Liver (tissue), 9 donors: Measurements from ENCODE around the gene NDUFA11. TPM values are rescaled to one million over a fixed set of nuclear protein-coding genes. Genes with fewer than 3 reads are reported as not detected.

Experiments used
- DNase-seq: peaks from one replicate; pipeline ENCODE4 v3.0.0-alpha.2; 2017; ENCODE audit warnings: low spot score
- H3K27ac ChIP-seq, 2 donors: one replicate each; pipeline ENCODE4 v1.7.0; 2013; ENCODE audit warnings: inconsistent platforms in 2 of 2, low read length in 2 of 2, control low read depth in 1 of 2, low read depth in 1 of 2, mild to moderate bottlenecking in 1 of 2
- H3K27me3 ChIP-seq, 4 donors: one replicate each; pipeline versions ENCODE4 v1.6.1 to v1.7.0; 2013; ENCODE audit warnings: low read length in 3 of 4, inconsistent platforms in 1 of 4, mild to moderate bottlenecking in 1 of 4, moderate library complexity in 1 of 4; ENCODE audit not compliant: control insufficient read depth in 4 of 4, insufficient read depth in 4 of 4
- H3K36me3 ChIP-seq, 4 donors: one replicate each; pipeline versions ENCODE4 v1.6.1 to v1.7.0; 2013; ENCODE audit warnings: low read length in 3 of 4, mild to moderate bottlenecking in 3 of 4, low read depth in 1 of 4, moderate library complexity in 1 of 4; ENCODE audit not compliant: control insufficient read depth in 4 of 4, insufficient read depth in 3 of 4
- H3K4me1 ChIP-seq, 4 donors: one replicate each; pipeline versions ENCODE4 v1.6.1 to v1.7.0; 2013; ENCODE audit warnings: low read length in 3 of 4, mild to moderate bottlenecking in 3 of 4, moderate library complexity in 1 of 4; ENCODE audit not compliant: control insufficient read depth in 4 of 4, insufficient read depth in 4 of 4
- H3K4me3 ChIP-seq, 3 donors: one replicate each; pipeline versions ENCODE4 v1.6.1 to v1.7.0; 2013; ENCODE audit warnings: low read length in 3 of 3, control low read depth in 1 of 3, low read depth in 1 of 3, mild to moderate bottlenecking in 1 of 3
- H3K9ac ChIP-seq, 2 donors: one replicate each; pipeline ENCODE4 v1.7.0; 2013; ENCODE audit warnings: low read length in 2 of 2, mild to moderate bottlenecking in 2 of 2, moderate library complexity in 2 of 2, control low read depth in 1 of 2, low read depth in 1 of 2
- H3K9me3 ChIP-seq, 4 donors: one replicate each; pipeline versions ENCODE4 v1.6.1 to v1.7.0; 2013; ENCODE audit warnings: low read length in 3 of 4; ENCODE audit not compliant: control insufficient read depth in 4 of 4
- ATF3 ChIP-seq: IDR thresholded peaks from 2 replicates; pipeline ENCODE4 v1.6.1; 2016; ENCODE audit warnings: antibody characterized with exemption
- EGR1 ChIP-seq, 2 donors: IDR thresholded peaks; 2 replicates each; pipeline ENCODE4 v1.6.1; 2016 to 2018; ENCODE audit warnings: antibody characterized with exemption in 2 of 2, low read depth in 2 of 2
- FOXA1 ChIP-seq: IDR thresholded peaks from 2 replicates; pipeline ENCODE4 v1.6.1; 2016; ENCODE audit warnings: antibody characterized with exemption
- FOXA2 ChIP-seq: IDR thresholded peaks from 2 replicates; pipeline ENCODE4 v1.6.1; 2016; ENCODE audit warnings: antibody characterized with exemption
- GABPA ChIP-seq, 2 donors: IDR thresholded peaks in 1 of 2; conservative IDR thresholded peaks in 1 of 2; 2 replicates each; pipeline ENCODE4 v1.6.1; 2016; ENCODE audit warnings: antibody characterized with exemption in 2 of 2, mild to moderate bottlenecking in 1 of 2, moderate library complexity in 1 of 2
- HNF4A ChIP-seq, 2 donors: conservative IDR thresholded peaks; 2 replicates each; pipeline ENCODE4 v1.6.1; 2016; ENCODE audit warnings: antibody characterized with exemption in 2 of 2, mild to moderate bottlenecking in 2 of 2
- HNF4G ChIP-seq: IDR thresholded peaks from 2 replicates; pipeline ENCODE4 v1.6.1; 2016; ENCODE audit warnings: antibody characterized with exemption
- JUND ChIP-seq, 2 donors: IDR thresholded peaks; 2 replicates each; pipeline ENCODE4 v1.6.1; 2016; ENCODE audit warnings: antibody characterized with exemption in 2 of 2
- NR2F2 ChIP-seq: IDR thresholded peaks from 2 replicates; pipeline ENCODE4 v1.6.1; 2016; ENCODE audit warnings: antibody characterized with exemption
- RAD21 ChIP-seq, 2 donors: IDR thresholded peaks; 2 replicates each; pipeline ENCODE4 v1.6.1; 2016; ENCODE audit warnings: antibody characterized with exemption in 2 of 2, mild to moderate bottlenecking in 2 of 2
- REST ChIP-seq: IDR thresholded peaks from 2 replicates; pipeline ENCODE4 v1.6.1; 2016; ENCODE audit warnings: antibody characterized with exemption, mild to moderate bottlenecking
- RXRA ChIP-seq, 2 donors: IDR thresholded peaks; 2 replicates each; pipeline ENCODE4 v1.6.1; 2017 to 2018; ENCODE audit warnings: antibody characterized with exemption in 2 of 2, mild to moderate bottlenecking in 1 of 2
- SP1 ChIP-seq: IDR thresholded peaks from 2 replicates; pipeline ENCODE4 v1.6.1; 2018; ENCODE audit warnings: antibody characterized with exemption, mild to moderate bottlenecking
- TAF1 ChIP-seq: conservative IDR thresholded peaks from 2 replicates; pipeline ENCODE4 v1.6.1; 2016; ENCODE audit warnings: antibody characterized with exemption, mild to moderate bottlenecking
- ZBTB33 ChIP-seq: IDR thresholded peaks from 2 replicates; pipeline ENCODE4 v1.6.1; 2016; ENCODE audit warnings: antibody characterized with exemption
- WGBS: extraction: QIAGEN DNeasy Blood & Tissue Kit; methylation state at CpG from one replicate; pipeline ENCODE4 v1.1.7; 2013; 5-methylcytosine and 5-hydroxymethylcytosine counted together
- polyA plus RNA-seq, 2 donors: library from polyadenylated mRNA; stranded (reverse) in 1 of 2; unstranded in 1 of 2; fragments of 200-250 nt in 1 of 2; fragments of >200 nt in 1 of 2; fragmentation: Nextera tagmentation in 1 of 2; extraction: Ambion mirVana in 1 of 2; gene quantifications; one replicate each; pipeline versions ENCODE4 v1.2.1 to v1.2.3, GENCODE V29; 2013 to 2015
- total RNA-seq, 2 donors: library from RNA; depleted of rRNA; stranded (reverse); fragments of >200 nt; gene quantifications; one replicate each; pipeline ENCODE4 v1.2.3, GENCODE V29; 2014
- TF ChIP-seq, protein P1 (sequence below): fragments of 150-350 bp; IDR thresholded peaks from 2 replicates; pipeline ENCODE4 v1.5.1; 2017; ENCODE audit warnings: improper control_type of control experiment, low read depth, low read length; ENCODE audit not compliant: missing input control
- TF ChIP-seq, protein P2 (sequence below): IDR thresholded peaks from 2 replicates; pipeline ENCODE4 v1.6.1; 2016; ENCODE audit warnings: antibody characterized with exemption
- donor health status: healthy.
- donor health status: healthy.
- donor health status: healthy.
- donor health status: healthy.
- donor health status: healthy.

NDUFA11 gene
- total and polyA plus RNA-seq, 4 donors: 127 to 394 (median 226) TPM

DNA sequence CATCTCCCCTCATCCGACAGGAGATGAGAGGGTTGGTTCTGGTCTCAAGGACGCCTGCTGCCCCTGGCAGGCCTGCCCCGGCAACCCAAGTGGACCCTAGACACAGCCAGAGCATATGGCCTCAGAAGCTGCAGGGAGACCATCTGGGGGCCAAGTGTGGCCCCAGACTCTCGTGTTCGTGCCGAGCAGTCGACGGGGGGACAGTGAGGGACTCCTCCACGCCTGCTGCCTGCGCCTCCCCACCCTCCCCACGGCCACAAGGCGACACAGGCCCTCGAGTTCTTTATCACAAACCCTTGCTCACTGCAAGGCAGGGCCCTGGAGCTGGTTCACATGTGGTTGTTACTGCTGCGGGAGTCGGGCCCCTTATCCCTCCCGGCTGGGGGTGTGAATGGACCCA lies 19.8 kb upstream of the NDUFA11 start:
- Histone ChIP-seq H3K27me3 (no peaks in the 10 kb centered on the region), H3K27ac (no peak overlapping the region), H3K9ac (no peak overlapping the region), H3K4me1 (no peaks in the 10 kb centered on the region), H3K4me3 (no peak overlapping the region), H3K9me3 (no peaks in the 10 kb centered on the region), H3K36me3 (peaks cover 17 to 88% (median 50%) of the 10 kb centered on the region in 4 donors)
- no peak for DNase-seq
- TF ChIP-seq HNF4A (conservative IDR thresholded peaks at IDR 0.05) (no peak), ZBTB33 (no peak), NR2F2 (no peak), ATF3 (no peak), FOXA2 (no peak), SP1 (no peak), RAD21 (IDR thresholded peaks at IDR 0.05) (no peak), RXRA (IDR thresholded peaks at IDR 0.05) (no peak), HNF4G (no peak), REST (no peak)
- TF ChIP-seq, protein P1, sequence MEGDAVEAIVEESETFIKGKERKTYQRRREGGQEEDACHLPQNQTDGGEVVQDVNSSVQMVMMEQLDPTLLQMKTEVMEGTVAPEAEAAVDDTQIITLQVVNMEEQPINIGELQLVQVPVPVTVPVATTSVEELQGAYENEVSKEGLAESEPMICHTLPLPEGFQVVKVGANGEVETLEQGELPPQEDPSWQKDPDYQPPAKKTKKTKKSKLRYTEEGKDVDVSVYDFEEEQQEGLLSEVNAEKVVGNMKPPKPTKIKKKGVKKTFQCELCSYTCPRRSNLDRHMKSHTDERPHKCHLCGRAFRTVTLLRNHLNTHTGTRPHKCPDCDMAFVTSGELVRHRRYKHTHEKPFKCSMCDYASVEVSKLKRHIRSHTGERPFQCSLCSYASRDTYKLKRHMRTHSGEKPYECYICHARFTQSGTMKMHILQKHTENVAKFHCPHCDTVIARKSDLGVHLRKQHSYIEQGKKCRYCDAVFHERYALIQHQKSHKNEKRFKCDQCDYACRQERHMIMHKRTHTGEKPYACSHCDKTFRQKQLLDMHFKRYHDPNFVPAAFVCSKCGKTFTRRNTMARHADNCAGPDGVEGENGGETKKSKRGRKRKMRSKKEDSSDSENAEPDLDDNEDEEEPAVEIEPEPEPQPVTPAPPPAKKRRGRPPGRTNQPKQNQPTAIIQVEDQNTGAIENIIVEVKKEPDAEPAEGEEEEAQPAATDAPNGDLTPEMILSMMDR: no peak
- 96% methylated on average over 16 of the region's 16 CpGs for WGBS

DNA sequence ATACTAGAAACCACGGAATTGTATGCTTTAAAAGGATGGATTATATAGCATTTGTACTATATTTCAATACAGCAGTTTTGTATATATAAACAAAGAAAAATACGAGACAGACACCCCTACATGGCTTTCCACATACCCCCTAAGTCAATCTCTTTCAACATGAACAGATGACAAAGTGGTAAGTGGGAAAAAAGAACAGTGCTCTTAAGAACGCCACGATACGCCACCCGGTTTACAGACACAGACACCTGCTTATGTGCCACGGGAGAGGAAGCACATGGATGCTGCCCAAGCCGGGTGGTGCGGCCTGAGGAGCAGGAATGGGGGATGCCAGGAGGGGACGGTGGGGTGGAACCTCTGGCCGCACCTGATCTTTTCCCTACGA lies 18.6 kb upstream of the NDUFA11 start:
- H3K9ac ChIP-seq: no peak overlapping the region
- no peak overlapping the region for H3K4me3 ChIP-seq
- no peaks in the 10 kb centered on the region for H3K4me1 ChIP-seq
- H3K36me3 ChIP-seq: peaks cover 18 to 86% (median 47%) of the 10 kb centered on the region in 4 donors
- H3K27me3 ChIP-seq: no peaks in the 10 kb centered on the region
- no peak for DNase-seq
- WGBS: 94% methylated on average over 12 of the region's 12 CpGs
- no peaks in the 10 kb centered on the region for H3K9me3 ChIP-seq
- H3K27ac ChIP-seq: no peak overlapping the region
- TF ChIP-seq HNF4G (no peak), HNF4A (conservative IDR thresholded peaks at IDR 0.05) (no peak), ATF3 (no peak), RXRA (IDR thresholded peaks at IDR 0.05) (no peak), SP1 (no peak), TAF1 (no peak), GABPA (IDR thresholded peaks at IDR 0.05 in 1 of 2, conservative IDR thresholded peaks at IDR 0.05 in 1 of 2) (no peak), EGR1 (IDR thresholded peaks at IDR 0.05; ENCODE audit: low read depth in 2 of 2) (no peak), JUND (IDR thresholded peaks at IDR 0.05) (no peak), NR2F2 (no peak), FOXA1 (no peak), FOXA2 (no peak), REST (no peak)
- TF ChIP-seq, protein P2, sequence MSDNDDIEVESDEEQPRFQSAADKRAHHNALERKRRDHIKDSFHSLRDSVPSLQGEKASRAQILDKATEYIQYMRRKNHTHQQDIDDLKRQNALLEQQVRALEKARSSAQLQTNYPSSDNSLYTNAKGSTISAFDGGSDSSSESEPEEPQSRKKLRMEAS: no peak
- TF ChIP-seq, protein P1: no peak
